H1 (cell line): Measurements from ENCODE around the gene ADAMTS8. TPM values are rescaled to one million over a fixed set of nuclear protein-coding genes. Genes with fewer than 3 reads are reported as not detected.

Experiments used
- CTCF ChIA-PET: fragments of 300-600 bp; sonication (Branson Sonifier 250); formaldehyde crosslinking; loops from one replicate; lab custom pipeline; 2021; ENCODE audit not compliant: partially characterized antibody; lab: Charles Lee
- POLR2A ChIA-PET: fragments of 300-600 bp; sonication (Branson Sonifier 250); formaldehyde crosslinking; loops from one replicate; lab custom pipeline; 2021; ENCODE audit warnings: inconsistent platforms; ENCODE audit not compliant: partially characterized antibody; lab: Charles Lee
- DNase-seq, 2 experiments: peaks; one replicate each; pipeline versions ENCODE4 v3.0.0 to v3.0.0-alpha.2; 2010 to 2022; ENCODE audit warnings: low spot score in 2 of 2, low read depth in 1 of 2, mixed read lengths in 1 of 2
- FAIRE-seq: peaks from 2 replicates; lab custom pipeline; 2011; peaks lifted over from hg19 to GRCh38; lab: Jason Lieb, UNC
- H2AFZ ChIP-seq: 2 replicates; pipeline ENCODE4 v1.8.1; 2012; ENCODE audit warnings: low read length, inconsistent platforms
- H2AK5ac ChIP-seq: 2 replicates; pipeline ENCODE4 v1.6.1; 2013; ENCODE audit warnings: low read depth, low read length
- H2BK120ac ChIP-seq: replicated peaks from 2 replicates; pipeline ENCODE3; 2013; ENCODE audit warnings: low read depth, low read length, inconsistent platforms
- H2BK12ac ChIP-seq: 2 replicates; pipeline ENCODE4 v1.6.1; 2013; ENCODE audit warnings: low read depth, low read length
- H2BK15ac ChIP-seq: 2 replicates; pipeline ENCODE4 v1.6.1; 2013; ENCODE audit warnings: low read length
- H2BK20ac ChIP-seq: 2 replicates; pipeline ENCODE4 v1.6.1; 2013; ENCODE audit warnings: low read length
- H2BK5ac ChIP-seq: 2 replicates; pipeline ENCODE4 v1.6.1; 2013; ENCODE audit warnings: low read depth, low read length
- H3K14ac ChIP-seq: 2 replicates; pipeline ENCODE4 v1.6.1; 2013; ENCODE audit warnings: inconsistent platforms; ENCODE audit not compliant: insufficient read length
- H3K18ac ChIP-seq: 2 replicates; pipeline ENCODE4 v1.6.1; 2013; ENCODE audit warnings: low read length; ENCODE audit errors: extremely low read depth
- H3K23ac ChIP-seq: 2 replicates; pipeline ENCODE4 v1.6.1; 2013; ENCODE audit warnings: inconsistent platforms; ENCODE audit not compliant: insufficient read length
- H3K23me2 ChIP-seq: 2 replicates; pipeline ENCODE4 v1.6.1; 2013; ENCODE audit warnings: low read depth, low read length
- H3K27ac ChIP-seq: 2 replicates; pipeline ENCODE4 v1.6.1; 2011; ENCODE audit warnings: low read depth, low read length, inconsistent platforms
- H3K27me3 ChIP-seq, 4 experiments: replicated peaks in 1 of 4; 1 replicate in 1 of 4; 2 replicates in 3 of 4; pipeline versions ENCODE4 v1.6.1 to v1.8.1; 2011 to 2013; ENCODE audit warnings: low read length in 3 of 4, mild to moderate bottlenecking in 3 of 4, inconsistent platforms in 2 of 4, mixed read lengths in 2 of 4, moderate library complexity in 1 of 4; ENCODE audit not compliant: control insufficient read depth in 3 of 4, insufficient read depth in 3 of 4; ENCODE audit errors: extremely low read depth in 1 of 4
- H3K36me3 ChIP-seq, 4 experiments: 2 replicates each; pipeline versions ENCODE4 v1.6.1 to v1.8.1; 2011 to 2013; ENCODE audit warnings: mild to moderate bottlenecking in 4 of 4, low read length in 3 of 4, moderate library complexity in 2 of 4, control low read depth in 1 of 4, inconsistent platforms in 1 of 4; ENCODE audit not compliant: insufficient read depth in 4 of 4, control insufficient read depth in 2 of 4
- H3K4ac ChIP-seq: replicated peaks from 2 replicates; pipeline ENCODE3; 2013; ENCODE audit warnings: low read length, low read depth, mixed read lengths, inconsistent platforms; ENCODE audit not compliant: insufficient read length
- H3K4me1 ChIP-seq, 4 experiments: replicated peaks in 1 of 4; 1 replicate in 1 of 4; 2 replicates in 3 of 4; pipeline versions ENCODE4 v1.6.1 to v1.8.1; 2011 to 2013; ENCODE audit warnings: low read length in 3 of 4, inconsistent platforms in 2 of 4, mixed read lengths in 1 of 4; ENCODE audit not compliant: insufficient read depth in 4 of 4, control insufficient read depth in 3 of 4
- H3K4me2 ChIP-seq, 2 experiments: 2 replicates each; pipeline versions ENCODE4 v1.6.1 to v1.8.1; 2011 to 2013; ENCODE audit warnings: low read depth in 2 of 2, low read length in 2 of 2, control low read depth in 1 of 2, inconsistent platforms in 1 of 2, mild to moderate bottlenecking in 1 of 2; ENCODE audit not compliant: insufficient read depth in 1 of 2
- H3K4me3 ChIP-seq, 4 experiments: fragments of 200-600, 300-600 bp in 1 of 4; sonication (generic), shearing (Covaris generic), sonication (Bioruptor Twin) in 1 of 4; 2 replicates each; pipeline versions ENCODE4 v1.5.1 to v1.8.1; 2011 to 2016; ENCODE audit warnings: low read length in 4 of 4, low read depth in 3 of 4, control low read depth in 2 of 4, inconsistent platforms in 2 of 4, mild to moderate bottlenecking in 2 of 4, mixed read lengths in 1 of 4, moderate library complexity in 1 of 4; ENCODE audit not compliant: insufficient read depth in 2 of 4; ENCODE audit errors: extremely low read depth in 1 of 4
- H3K56ac ChIP-seq: replicated peaks from 2 replicates; pipeline ENCODE3; 2013; ENCODE audit warnings: low read depth, mild to moderate bottlenecking, mixed read lengths, low read length, inconsistent platforms; ENCODE audit not compliant: insufficient read length
- H3K79me1 ChIP-seq: 2 replicates; pipeline ENCODE4 v1.6.1; 2013; ENCODE audit warnings: low read depth, low read length, control low read depth
- H3K79me2 ChIP-seq, 2 experiments: 2 replicates each; pipeline versions ENCODE4 v1.6.1 to v1.8.1; 2012 to 2013; ENCODE audit warnings: low read length in 2 of 2, mild to moderate bottlenecking in 2 of 2, inconsistent platforms in 1 of 2; ENCODE audit not compliant: insufficient read depth in 2 of 2, control insufficient read depth in 1 of 2
- H3K9ac ChIP-seq, 4 experiments: replicated peaks in 1 of 4; 1 replicate in 1 of 4; 2 replicates in 3 of 4; pipeline versions ENCODE4 v1.6.1 to v1.8.1; 2011 to 2013; ENCODE audit warnings: low read depth in 3 of 4, low read length in 3 of 4, control low read depth in 2 of 4, mild to moderate bottlenecking in 2 of 4, moderate library complexity in 2 of 4, inconsistent platforms in 1 of 4; ENCODE audit errors: extremely low read depth in 1 of 4
- H3K9me3 ChIP-seq, 2 experiments: 2 replicates each; pipeline versions ENCODE4 v1.6.1 to v1.8.1; 2012 to 2013; ENCODE audit warnings: mild to moderate bottlenecking in 2 of 2, moderate library complexity in 2 of 2, control low read depth in 1 of 2, inconsistent platforms in 1 of 2, low read depth in 1 of 2, low read length in 1 of 2, mixed read lengths in 1 of 2; ENCODE audit not compliant: insufficient read depth in 2 of 2
- H4K20me1 ChIP-seq, 2 experiments: replicated peaks in 1 of 2; 2 replicates each; pipeline versions ENCODE3 to v1.8.1; 2011 to 2013; ENCODE audit warnings: inconsistent platforms in 2 of 2, low read length in 2 of 2, mild to moderate bottlenecking in 1 of 2; ENCODE audit not compliant: insufficient read depth in 2 of 2, control insufficient read depth in 1 of 2
- H4K5ac ChIP-seq: 2 replicates; pipeline ENCODE4 v1.6.1; 2013; ENCODE audit warnings: low read length, low read depth, mixed read lengths, inconsistent platforms; ENCODE audit not compliant: insufficient read length
- H4K8ac ChIP-seq: 2 replicates; pipeline ENCODE4 v1.8.0; 2013; ENCODE audit warnings: mild to moderate bottlenecking, moderate library complexity, low read length, inconsistent platforms; ENCODE audit not compliant: insufficient read depth; ENCODE audit errors: extremely low read depth
- H4K91ac ChIP-seq: replicated peaks from 2 replicates; pipeline ENCODE3; 2013; ENCODE audit warnings: low read length, mixed read lengths, inconsistent platforms; ENCODE audit not compliant: insufficient read length
- BACH1 ChIP-seq: IDR thresholded peaks from 2 replicates; pipeline ENCODE4 v1.6.1; 2012; ENCODE audit warnings: low read length, improper control_type of control experiment
- CREB1 ChIP-seq: IDR thresholded peaks from 2 replicates; pipeline ENCODE4 v1.6.1; 2012; ENCODE audit warnings: inconsistent platforms
- E2F6 ChIP-seq: IDR thresholded peaks from 2 replicates; pipeline ENCODE4 v1.6.1; 2012; ENCODE audit warnings: inconsistent platforms
- EGR1 ChIP-seq: IDR thresholded peaks from 2 replicates; pipeline ENCODE4 v1.6.1; 2011; ENCODE audit warnings: low read depth, low read length, borderline replicate concordance
- GTF2F1 ChIP-seq: IDR thresholded peaks from 2 replicates; pipeline ENCODE4 v1.6.1; 2012; ENCODE audit warnings: low read depth, low read length, improper control_type of control experiment, borderline replicate concordance
- RAD21 ChIP-seq, 2 experiments: IDR thresholded peaks in 1 of 2; conservative IDR thresholded peaks in 1 of 2; 2 replicates each; pipeline ENCODE4 v1.6.1; 2011; ENCODE audit warnings: low read depth in 2 of 2, low read length in 2 of 2, improper control_type of control experiment in 1 of 2, inconsistent platforms in 1 of 2, mild to moderate bottlenecking in 1 of 2, moderate library complexity in 1 of 2
- SP4 ChIP-seq: IDR thresholded peaks from 2 replicates; pipeline ENCODE4 v1.6.1; 2012; ENCODE audit warnings: low read length, inconsistent platforms
- WGBS, 2 experiments: shearing (Covaris generic) in 1 of 2; methylation state at CpG; one replicate each; pipeline versions ENCODE4 v1.1.6 to v1.1.7; 2013 to 2015; ENCODE audit warnings: low lambda C conversion rate in 2 of 2, mixed read lengths in 2 of 2, inconsistent platforms in 1 of 2, low coverage in 1 of 2, missing lambda C conversion rate in 1 of 2; ENCODE audit not compliant: insufficient replicate concordance in 2 of 2, insufficient coverage in 1 of 2, insufficient read length in 1 of 2; ENCODE audit errors: extremely low coverage in 1 of 2, missing lambda C conversion rate in 1 of 2; 5-methylcytosine and 5-hydroxymethylcytosine counted together
- polyA plus RNA-seq, 7 experiments: library from polyadenylated mRNA; depleted of rRNA in 3 of 7; stranded (reverse) in 5 of 7; unstranded in 2 of 7; fragments of >200 nt in 5 of 7; fragments of 200-250 nt in 2 of 7; gene quantifications; 1 replicate in 5 of 7; 2 replicates in 1 of 7; 4 replicates in 1 of 7; pipeline versions ENCODE4 v1.2.1 to v1.2.3, GENCODE V29; 2011 to 2013; ENCODE audit warnings: missing spikeins in 2 of 7, mixed read lengths in 2 of 7
- total RNA-seq: library from RNA; stranded (reverse); fragmentation: NEBNext Ultra II Directional; extraction: Animal tissue kit (Norgen Biotek cat#: 25700); gene quantifications from 2 replicates; pipeline ENCODE4 v1.2.1, GENCODE V29; 2021
- TF ChIP-seq, protein P1 (sequence below), 3 experiments: IDR thresholded peaks; 1 replicate in 2 of 3; 2 replicates in 1 of 3; pipeline versions ENCODE4 v1.5.1 to v1.6.1; 2011; ENCODE audit warnings: low read length in 3 of 3, mild to moderate bottlenecking in 3 of 3, inconsistent platforms in 2 of 3, low read depth in 1 of 3, moderate library complexity in 1 of 3; ENCODE audit not compliant: insufficient read depth in 1 of 3; ENCODE audit errors: control extremely low read depth in 1 of 3

Gene ADAMTS8
- total and polyA plus RNA-seq, 2 of the 8 experiments (the other 6 are each of a cell fraction or from before 2014, with no cell fraction given): 9.3 to 16.6 TPM

GRCh38 chr11:130390071-130390758, 38.2 kb downstream of the ADAMTS8 start:
- Histone ChIP-seq H3K27me3 (no peaks in the 10 kb centered on the region; a peak in 1 of 7 replicates), H3K9ac (no peak overlapping the region), H3K18ac (0 out of 2 replicates have a peak overlapping the region, but pooled peaks have one; percentile 9), H3K27ac (no peak overlapping the region), H2BK20ac (peak overlapping the region; percentile 95), H2AK5ac (peak overlapping the region; percentile 54; the same call in 1 of the 2 replicates), H2AFZ (no peak overlapping the region), H3K36me3 (no peaks in the 10 kb centered on the region), H3K9me3 (no peaks in the 10 kb centered on the region), H3K4ac (peak overlapping the region; percentile 51), H2BK15ac (peak overlapping the region; percentile 62; the same call in 1 of the 2 replicates), H4K8ac (no peak overlapping the region), H2BK120ac (peak overlapping the region; percentile 50), H3K56ac (no peak overlapping the region), H4K91ac (peak overlapping the region; percentile 15), H3K14ac (no peak overlapping the region), H3K4me2 (no peak overlapping the region), H3K23me2 (no peaks in the 10 kb centered on the region), H2BK12ac (peak overlapping the region; percentile 82; the same call in 1 of the 2 replicates), H3K79me2 (no peaks in the 10 kb centered on the region), H4K5ac (no peak overlapping the region), H2BK5ac (no peak overlapping the region), H3K4me1 (peaks cover 0 to 6% (median 1%) of the 10 kb centered on the region in 4 experiments; a peak in 3 of 7 replicates), H3K4me3 (no peak overlapping the region), H3K79me1 (no peaks in the 10 kb centered on the region), H3K23ac (no peak overlapping the region), H4K20me1 (no peaks in the 10 kb centered on the region)
- TF ChIP-seq BACH1 (no peak), RAD21 (IDR thresholded peaks at IDR 0.05 in 1 of 2, conservative IDR thresholded peaks at IDR 0.05 in 1 of 2; ENCODE audit: low read depth in 2 of 2, low read length in 2 of 2) (peak; percentile 63 to 71), SP4 (no peak), GTF2F1 (no peak), EGR1 (no peak), CREB1 (no peak), E2F6 (no peak)
- TF ChIP-seq, protein P1, sequence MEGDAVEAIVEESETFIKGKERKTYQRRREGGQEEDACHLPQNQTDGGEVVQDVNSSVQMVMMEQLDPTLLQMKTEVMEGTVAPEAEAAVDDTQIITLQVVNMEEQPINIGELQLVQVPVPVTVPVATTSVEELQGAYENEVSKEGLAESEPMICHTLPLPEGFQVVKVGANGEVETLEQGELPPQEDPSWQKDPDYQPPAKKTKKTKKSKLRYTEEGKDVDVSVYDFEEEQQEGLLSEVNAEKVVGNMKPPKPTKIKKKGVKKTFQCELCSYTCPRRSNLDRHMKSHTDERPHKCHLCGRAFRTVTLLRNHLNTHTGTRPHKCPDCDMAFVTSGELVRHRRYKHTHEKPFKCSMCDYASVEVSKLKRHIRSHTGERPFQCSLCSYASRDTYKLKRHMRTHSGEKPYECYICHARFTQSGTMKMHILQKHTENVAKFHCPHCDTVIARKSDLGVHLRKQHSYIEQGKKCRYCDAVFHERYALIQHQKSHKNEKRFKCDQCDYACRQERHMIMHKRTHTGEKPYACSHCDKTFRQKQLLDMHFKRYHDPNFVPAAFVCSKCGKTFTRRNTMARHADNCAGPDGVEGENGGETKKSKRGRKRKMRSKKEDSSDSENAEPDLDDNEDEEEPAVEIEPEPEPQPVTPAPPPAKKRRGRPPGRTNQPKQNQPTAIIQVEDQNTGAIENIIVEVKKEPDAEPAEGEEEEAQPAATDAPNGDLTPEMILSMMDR (IDR thresholded peaks at IDR 0.05; ENCODE audit: control extremely low read depth in 1 of 3, insufficient read depth in 1 of 3, low read depth in 1 of 3, low read length in 3 of 3): peak; percentile 1 to 61 (median 55)
- ChIA-PET CTCF (interaction anchor here (0.7 to 2.2 kb wide), 15 partner anchors 11 to 177 kb away, joined by 3 to 14 read pairs (median 5); no protein-coding TSS in a partner anchor), POLR2A (interaction anchor here (0.9 to 4.0 kb wide), 5 partner anchors 8 to 36 kb away, joined by 3 to 18 read pairs (median 3); no protein-coding TSS in a partner anchor)
- WGBS, 2 experiments: 77% methylated on average over 12 of the region's 12 CpGs; no CpG with 5 or more reads in 1 of the 2 experiments
- no peak for DNase-seq
- FAIRE-seq: peak; percentile 86
